Endometrial microvascular endothelial cells (primary cell): ENCODE data around the gene PARN. TPM values are rescaled to one million over a fixed set of nuclear protein-coding genes. Genes with fewer than 3 reads are reported as not detected.
"Not testable (repeated sequence)": the region's sequence is repeated elsewhere in the genome, so short reads cannot be mapped to it uniquely, and the experiment has no call there.

Source experiments
- in situ Hi-C: cut with HindIII; loops from 2 replicates; pipeline ENCODE4 v1.10.0; 2017; ENCODE audit warnings: low sequenced_read_pairs, low pct_unique_long_range_greater_than_20kb; ENCODE audit errors: inconsistent ontology term
- total RNA-seq: library from RNA; depleted of rRNA; stranded (reverse); fragments of >200 nt; gene quantifications from one replicate; pipeline ENCODE4 v1.2.3, GENCODE V29; 2015; ENCODE audit errors: inconsistent ontology term

The PARN gene
- total RNA-seq, 1 donor from 2014 or later, result 38.8 TPM

- in situ Hi-C loops, result no loop called here
These were observed 173.1 kb downstream of the PARN start for GRCh38 chr16:14456793-14457481.

DNA sequence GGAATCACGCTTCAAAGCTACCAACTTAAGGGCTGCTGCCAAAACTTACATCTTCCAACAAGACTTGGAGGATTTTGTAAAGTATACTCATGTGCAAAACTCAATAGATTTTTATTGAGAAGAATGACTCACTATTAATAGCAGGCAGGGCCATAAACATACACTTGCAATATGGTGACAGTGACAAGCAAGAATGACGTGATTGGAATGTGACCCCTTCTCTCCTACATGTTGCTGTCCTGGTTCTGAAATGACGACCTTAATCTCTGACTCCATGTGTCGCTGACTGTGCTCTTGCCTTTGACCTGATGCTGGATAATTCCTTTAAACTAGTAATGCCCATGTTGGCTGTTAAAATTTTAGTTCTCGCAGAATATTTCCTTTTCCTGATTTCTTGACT is 174.5 kb downstream of the PARN start:
- in situ Hi-C loops, result no loop called here

DNA sequence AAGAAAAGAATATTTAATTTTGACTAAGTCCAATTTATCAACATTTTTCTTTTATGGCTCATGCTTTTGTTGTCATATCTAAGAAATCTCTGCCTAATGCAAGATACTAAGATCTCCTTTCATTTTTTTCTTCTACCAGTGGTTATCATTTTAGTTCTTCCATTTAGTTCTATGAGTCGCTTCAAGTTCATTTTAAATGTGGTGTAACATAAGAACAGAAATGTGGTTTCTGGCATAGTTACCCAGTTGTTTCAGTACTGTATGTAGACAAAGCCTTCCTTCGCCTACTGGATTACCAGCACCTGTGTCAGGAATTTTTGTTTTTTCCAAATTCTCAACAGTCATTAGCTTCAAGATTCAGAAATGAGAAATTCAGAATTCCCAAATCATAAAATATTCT is 175.7 kb downstream of the PARN start:
- in situ Hi-C loops, result no loop called here

DNA sequence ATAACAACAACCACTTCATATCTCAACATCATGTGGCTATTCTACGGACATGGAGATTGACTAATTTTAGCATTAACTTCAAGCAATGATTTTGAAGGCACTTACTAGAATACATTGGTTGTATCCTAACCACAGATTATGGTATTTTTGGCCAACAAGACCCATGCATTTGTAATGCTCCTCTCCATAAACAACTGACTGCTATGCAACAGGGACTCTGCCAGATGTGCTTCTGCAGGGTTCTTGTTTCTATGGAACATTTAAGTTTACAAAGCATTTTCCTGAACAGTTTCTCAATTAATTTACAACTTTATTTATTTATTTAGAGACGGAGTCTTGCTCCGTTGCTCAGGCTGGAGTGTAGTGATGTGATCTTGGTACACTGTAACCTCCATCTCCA is 178.0 kb downstream of the PARN start:
- in situ Hi-C loops, result no loop called here

DNA sequence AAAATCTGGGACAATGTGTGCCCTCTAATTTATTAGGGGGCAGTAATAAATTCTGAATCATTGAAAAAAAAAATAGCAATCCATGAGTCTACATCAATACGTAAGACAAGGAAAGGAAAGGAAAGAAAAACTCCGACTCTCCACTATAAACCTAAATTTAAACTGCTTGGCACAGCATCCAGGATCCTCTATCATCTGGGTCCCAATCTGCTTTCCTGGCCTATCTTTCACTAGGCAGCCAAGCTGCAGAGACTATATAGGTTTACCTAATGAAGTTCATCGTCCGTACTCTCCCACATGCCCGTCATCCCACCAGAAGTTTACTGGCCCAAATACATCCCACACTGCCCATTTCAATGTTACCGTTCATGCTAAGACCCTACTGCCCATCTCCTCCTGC is 179.2 kb downstream of the PARN start:
- in situ Hi-C loops, result no loop called here

GRCh38 chr16:14449790-14450480 is 180.1 kb downstream of the PARN start:
- in situ Hi-C loops, result no loop called here

DNA sequence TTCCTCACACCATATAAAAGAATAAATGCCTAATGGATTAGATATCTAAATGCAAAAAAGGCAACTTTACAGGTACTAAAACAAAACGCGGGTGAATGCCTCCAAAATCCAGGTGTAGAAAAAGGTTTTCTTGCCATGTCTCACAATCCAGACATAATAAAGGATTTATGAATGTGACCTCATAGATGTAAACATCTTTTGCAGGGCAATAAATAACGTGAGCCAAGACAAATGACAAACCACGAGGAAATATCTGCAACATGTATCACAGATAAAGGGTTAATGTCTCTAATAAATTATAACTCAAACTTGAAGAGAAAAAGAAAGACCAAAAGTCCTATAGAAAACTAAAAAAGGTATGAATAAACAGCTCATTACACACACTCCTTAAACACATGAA is 180.7 kb downstream of the PARN start:
- in situ Hi-C loops, result no loop called here

DNA sequence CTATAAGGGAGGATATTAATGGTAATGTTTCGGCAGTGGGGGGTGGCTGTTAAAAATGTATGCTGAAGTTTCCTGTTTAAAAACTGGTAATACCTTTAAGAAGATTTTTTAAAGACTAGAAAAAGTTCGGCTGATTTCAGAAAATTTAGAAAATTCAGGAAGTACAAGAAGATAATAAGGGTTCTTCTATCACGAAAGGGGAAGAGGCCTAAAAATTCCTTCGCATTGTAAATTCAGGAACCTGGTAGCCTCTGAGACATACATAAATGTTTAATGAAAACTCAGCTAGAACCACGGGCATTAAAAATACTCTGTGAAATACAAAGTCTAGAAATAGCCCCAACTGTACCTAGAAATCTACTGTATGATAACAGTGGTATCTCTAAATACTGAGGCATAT is 181.2 kb downstream of the PARN start:
- in situ Hi-C loops, result no loop called here

DNA sequence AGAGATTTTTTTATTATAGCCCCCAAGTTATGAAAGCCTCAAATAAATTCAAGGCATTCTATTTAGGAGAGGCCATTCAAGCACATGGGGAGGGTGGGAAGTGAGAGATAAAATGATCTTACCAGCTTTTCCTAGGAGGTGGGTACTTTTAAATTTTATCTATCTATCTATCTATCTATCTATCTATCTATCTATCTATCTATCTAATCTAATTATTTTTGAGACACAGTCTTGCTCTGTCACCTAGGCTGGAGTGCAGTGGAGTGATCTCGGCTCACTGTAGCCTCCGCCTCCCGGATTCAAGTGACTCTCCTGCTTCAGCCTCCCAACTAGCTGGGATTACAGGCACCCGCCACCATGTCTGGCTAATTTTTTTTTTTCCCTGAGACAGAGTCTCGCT is 182.3 kb downstream of the PARN start:
- in situ Hi-C loops, result no loop called here

GRCh38 chr16:14446796-14447195 is 183.3 kb downstream of the PARN start:
- in situ Hi-C loops, result no loop called here

DNA sequence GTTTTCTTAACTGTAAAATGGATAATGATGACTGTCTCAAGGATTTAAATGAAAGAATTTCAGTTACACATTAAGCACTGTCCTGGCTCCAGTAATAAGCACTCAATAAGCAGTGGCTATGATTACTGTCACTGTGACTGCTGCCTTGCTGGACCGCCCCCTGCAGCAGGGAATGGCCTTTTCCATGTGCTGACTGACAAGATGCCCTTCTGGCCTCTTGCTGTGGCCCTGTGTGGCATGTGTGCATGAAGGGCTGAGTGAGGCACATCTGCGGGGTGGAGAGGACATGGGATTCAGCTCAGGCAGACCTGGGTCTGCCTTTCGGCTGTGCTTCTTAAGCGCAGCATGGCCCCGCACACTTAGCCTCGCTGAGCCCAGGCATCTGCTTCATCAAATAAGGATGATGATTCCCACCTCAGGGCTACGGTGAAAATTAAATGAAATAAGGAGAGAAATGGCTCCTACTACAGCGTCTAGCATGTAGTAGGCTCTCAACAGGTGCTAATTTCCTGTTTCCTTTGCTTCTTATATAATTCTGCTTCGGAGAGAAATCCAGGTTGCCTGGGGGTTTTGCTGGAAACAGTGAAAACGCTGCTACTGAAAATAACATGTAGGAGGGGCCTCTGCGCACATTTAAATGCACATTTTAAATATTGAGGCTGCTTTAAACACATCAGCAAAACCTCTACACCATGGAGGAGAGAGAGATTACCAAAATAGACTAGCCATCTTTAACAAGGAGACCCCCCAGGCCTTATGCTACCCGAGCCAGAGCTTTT is 183.9 kb downstream of the PARN start:
- in situ Hi-C loops, result no loop called here

DNA sequence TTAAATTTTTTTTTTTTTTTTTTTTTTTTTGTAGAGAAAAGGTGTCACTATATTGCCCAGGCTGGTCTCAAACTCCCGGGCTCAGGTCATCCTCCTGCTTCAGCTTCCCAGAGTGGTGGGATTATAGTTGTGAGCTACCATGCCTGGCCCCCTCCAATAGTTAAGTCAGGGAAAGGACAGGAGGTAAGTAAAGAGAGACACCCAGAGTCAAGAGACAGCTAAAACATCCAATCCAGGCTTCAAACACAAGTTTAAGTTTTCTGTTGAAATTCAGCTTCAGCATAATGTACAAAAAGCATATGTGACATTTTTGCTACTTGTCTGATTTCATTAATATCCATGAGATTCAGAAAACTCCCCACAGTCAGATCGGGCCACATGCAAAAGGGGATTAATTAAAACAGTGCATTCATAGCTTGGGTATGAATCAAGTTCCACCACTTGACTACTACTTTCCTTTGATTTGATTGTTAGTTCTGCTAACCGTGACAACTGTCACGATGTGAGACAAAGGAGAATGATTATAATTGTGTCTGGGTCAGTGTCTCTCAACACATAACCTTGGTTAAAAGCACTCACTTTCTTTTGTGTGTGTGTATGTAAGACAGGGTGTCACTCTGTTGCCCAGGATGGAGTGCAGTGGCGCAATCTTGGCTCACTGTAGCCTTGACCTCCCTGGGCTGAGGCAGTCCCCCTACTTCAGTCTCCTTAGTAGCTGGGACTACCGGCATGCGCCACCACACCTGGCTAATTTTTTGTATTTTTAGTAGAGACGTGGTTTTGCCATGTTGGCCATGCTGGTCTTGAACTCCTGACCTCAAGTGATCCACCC is 184.9 kb downstream of the PARN start:
- in situ Hi-C loops, result no loop called here

DNA sequence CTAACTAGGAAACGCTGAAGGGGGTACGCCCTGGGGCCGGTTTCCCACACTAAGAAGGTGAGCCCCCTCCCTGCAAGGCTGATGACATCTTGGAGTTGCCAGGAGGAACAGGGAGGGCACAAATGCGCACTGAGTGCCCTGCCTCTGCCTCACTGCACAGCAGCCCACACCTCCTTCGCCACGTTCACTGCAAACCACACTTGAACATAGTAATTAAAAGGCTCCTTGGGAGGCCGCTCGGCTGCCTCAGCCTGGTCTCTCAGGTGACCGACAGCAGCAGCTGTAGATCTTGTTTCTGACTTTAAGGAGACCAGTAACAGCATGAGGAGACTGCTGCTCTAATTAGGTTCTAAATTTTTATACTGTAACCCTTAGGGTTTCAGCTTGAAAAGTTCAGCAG is 188.5 kb downstream of the PARN start:
- in situ Hi-C loops, result not testable (repeated sequence)

DNA sequence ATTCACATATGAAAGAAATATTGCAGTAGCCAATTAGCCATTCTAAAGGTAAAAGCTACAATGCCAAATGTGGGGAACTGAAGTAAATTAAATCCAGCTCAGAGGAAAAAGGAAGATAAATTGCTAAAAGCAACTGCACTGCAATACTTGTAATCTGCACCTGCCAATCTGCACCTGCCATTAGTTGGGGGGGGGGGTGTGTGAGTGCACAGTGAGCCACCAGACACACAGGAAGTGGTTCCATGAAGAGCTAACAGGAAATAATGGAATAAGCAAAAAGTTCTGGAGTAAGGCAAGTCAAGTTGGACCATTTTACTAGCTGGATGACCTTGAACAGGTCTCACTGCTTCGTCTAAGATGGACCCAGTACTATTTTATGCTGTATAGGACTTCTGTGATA is 191.8 kb downstream of the PARN start:
- in situ Hi-C loops, result no loop called here

DNA sequence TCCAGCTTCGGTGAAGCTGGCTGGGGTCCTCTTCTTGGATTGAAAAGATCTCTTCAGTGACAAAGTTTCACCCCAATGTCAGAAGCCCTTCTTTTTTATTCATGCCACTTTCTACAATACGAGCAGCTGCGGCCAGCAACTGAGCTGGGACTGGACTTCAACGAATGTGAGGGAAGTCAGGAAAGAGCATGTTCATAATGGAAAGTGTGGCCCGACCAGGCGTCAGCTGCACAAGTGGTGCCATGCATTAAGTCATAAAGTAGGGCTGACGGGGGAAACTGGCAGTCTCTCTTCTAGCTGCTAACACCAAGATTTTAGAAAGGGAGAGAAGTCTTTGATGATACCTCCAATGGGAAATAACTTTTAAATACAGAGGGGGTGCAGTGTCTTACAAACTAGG is 192.6 kb downstream of the PARN start:
- in situ Hi-C loops, result no loop called here

DNA sequence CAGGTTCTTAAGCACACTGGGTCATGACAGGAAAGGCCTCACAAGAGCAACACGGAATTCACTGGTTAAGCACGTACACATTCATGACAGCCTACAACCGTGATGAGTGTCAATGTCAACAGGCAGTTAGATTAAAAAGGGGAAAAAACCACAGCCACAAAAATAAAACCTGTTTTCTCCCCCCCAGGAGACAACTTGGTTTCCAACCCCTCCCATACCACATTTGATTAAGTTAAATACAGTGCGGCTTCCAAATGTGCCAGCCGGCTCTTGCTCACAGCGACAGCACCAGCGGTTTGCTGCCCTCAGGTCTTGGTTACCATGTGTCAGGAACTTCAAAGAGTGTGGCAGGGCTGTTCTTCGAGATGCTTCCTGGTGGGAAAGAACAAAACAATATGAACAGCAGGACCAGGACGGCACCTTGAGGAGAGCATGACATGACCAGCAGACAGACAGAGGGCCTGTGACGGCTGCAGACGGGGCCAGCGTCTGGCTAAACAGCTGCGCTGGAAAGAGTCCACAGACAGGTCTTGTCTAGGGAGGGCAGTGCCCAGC is 193.6 kb downstream of the PARN start:
- in situ Hi-C loops, result no loop called here

GRCh38 chr16:14434860-14435259 is 195.2 kb downstream of the PARN start:
- in situ Hi-C loops, result no loop called here

- in situ Hi-C loops, result not testable (repeated sequence)
These were observed 201.0 kb downstream of the PARN start for GRCh38 chr16:14428971-14429637.
